ENCODE data around the gene PCDHB8.
"Not testable (repeated sequence)": the region's sequence is repeated elsewhere in the genome, so short reads cannot be mapped to it uniquely, and the experiment has no call there.

PCDHB8 gene

GRCh38 chr5:141213656-141214339, 36.2 kb downstream of the PCDHB8 start, which contains the start of gene PCDHB13:
Gene PCDHB13 (plus strand): TSS chr5:141213919. CDS start chr5:141214124, 205 bp downstream.
- H3K23ac ChIP-seq (ENCODE audit: low read length in 2 of 2); H3K4me2 ChIP-seq (ENCODE audit: low read length, poor library complexity, severe bottlenecking); H3K27me3 ChIP-seq (ENCODE audit: control insufficient read depth in 1 of 2, insufficient read depth in 1 of 2, low read length in 2 of 2); H3K9ac ChIP-seq (ENCODE audit: low read length); DNase-seq; H2AFZ ChIP-seq (ENCODE audit: low read depth, low read length); H4K8ac ChIP-seq (ENCODE audit: low read length); H3K27ac ChIP-seq (ENCODE audit: low read length, poor library complexity, severe bottlenecking); H2AK5ac ChIP-seq (ENCODE audit: low read length, severe bottlenecking); H2BK15ac ChIP-seq (ENCODE audit: low read depth, poor library complexity, severe bottlenecking); H3K18ac ChIP-seq (ENCODE audit: low read depth in 1 of 2, low read length in 2 of 2); H3K79me1 ChIP-seq (replicated peaks; ENCODE audit: low read length, poor library complexity, severe bottlenecking); H2BK5ac ChIP-seq (ENCODE audit: low read depth, low read length, poor library complexity, severe bottlenecking); H2BK120ac ChIP-seq (ENCODE audit: low read depth, low read length); H3K4ac ChIP-seq (ENCODE audit: low read depth in 1 of 2, low read length in 2 of 2); H2BK12ac ChIP-seq (ENCODE audit: low read length in 2 of 2); H3K4me1 ChIP-seq (ENCODE audit: control insufficient read depth, insufficient read depth, low read depth, low read length); H3K14ac ChIP-seq (ENCODE audit: low read length in 2 of 2); H3K4me3 ChIP-seq (ENCODE audit: insufficient read depth in 1 of 2, low read depth in 1 of 2, low read length in 2 of 2); H4K91ac ChIP-seq (ENCODE audit: low read length); H3K36me3 ChIP-seq (ENCODE audit: control insufficient read depth in 1 of 2, insufficient read depth in 2 of 2, low read depth in 1 of 2, low read length in 2 of 2): not testable (repeated sequence)
- H3K9me3 ChIP-seq (ENCODE audit: control insufficient read depth, low read length), result peaks cover 68% of the 10 kb centered on the region
- WGBS, result 70% methylated on average over 10 of the region's 18 CpGs

- not testable (repeated sequence) for DNase-seq; H2BK120ac ChIP-seq (ENCODE audit: low read depth, low read length); H3K9ac ChIP-seq (ENCODE audit: low read length); H2AK5ac ChIP-seq (ENCODE audit: low read length, severe bottlenecking); H3K4me1 ChIP-seq (ENCODE audit: control insufficient read depth, insufficient read depth, low read depth, low read length); H2BK12ac ChIP-seq (ENCODE audit: low read length in 2 of 2); H3K27ac ChIP-seq (ENCODE audit: low read length, poor library complexity, severe bottlenecking); H3K79me1 ChIP-seq (replicated peaks; ENCODE audit: low read length, poor library complexity, severe bottlenecking); H3K14ac ChIP-seq (ENCODE audit: low read length in 2 of 2); H2AFZ ChIP-seq (ENCODE audit: low read depth, low read length); H4K91ac ChIP-seq (ENCODE audit: low read length); H3K4ac ChIP-seq (ENCODE audit: low read depth in 1 of 2, low read length in 2 of 2); H4K8ac ChIP-seq (ENCODE audit: low read length); H2BK15ac ChIP-seq (ENCODE audit: low read depth, poor library complexity, severe bottlenecking); H3K4me3 ChIP-seq (ENCODE audit: insufficient read depth in 1 of 2, low read depth in 1 of 2, low read length in 2 of 2); H3K4me2 ChIP-seq (ENCODE audit: low read length, poor library complexity, severe bottlenecking); H3K27me3 ChIP-seq (ENCODE audit: control insufficient read depth in 1 of 2, insufficient read depth in 1 of 2, low read length in 2 of 2); H3K36me3 ChIP-seq (ENCODE audit: control insufficient read depth in 1 of 2, insufficient read depth in 2 of 2, low read depth in 1 of 2, low read length in 2 of 2); H2BK5ac ChIP-seq (ENCODE audit: low read depth, low read length, poor library complexity, severe bottlenecking); H3K18ac ChIP-seq (ENCODE audit: low read depth in 1 of 2, low read length in 2 of 2); H3K23ac ChIP-seq (ENCODE audit: low read length in 2 of 2)
- WGBS, result 90% methylated on average over 6 of the region's 12 CpGs
- peaks cover 68% of the 10 kb centered on the region for H3K9me3 ChIP-seq (ENCODE audit: control insufficient read depth, low read length)
Observed at GRCh38 chr5:141214583-141214982, 37.0 kb downstream of the PCDHB8 start.

GRCh38 chr5:141215504-141215903, 37.9 kb downstream of the PCDHB8 start:
- H3K36me3 ChIP-seq (ENCODE audit: control insufficient read depth in 1 of 2, insufficient read depth in 2 of 2, low read depth in 1 of 2, low read length in 2 of 2); H3K79me1 ChIP-seq (replicated peaks; ENCODE audit: low read length, poor library complexity, severe bottlenecking); H3K23ac ChIP-seq (ENCODE audit: low read length in 2 of 2); H3K14ac ChIP-seq (ENCODE audit: low read length in 2 of 2); H4K91ac ChIP-seq (ENCODE audit: low read length); H2AFZ ChIP-seq (ENCODE audit: low read depth, low read length); DNase-seq; H3K4me2 ChIP-seq (ENCODE audit: low read length, poor library complexity, severe bottlenecking); H2BK15ac ChIP-seq (ENCODE audit: low read depth, poor library complexity, severe bottlenecking); H3K4ac ChIP-seq (ENCODE audit: low read depth in 1 of 2, low read length in 2 of 2); H3K9ac ChIP-seq (ENCODE audit: low read length); H3K4me1 ChIP-seq (ENCODE audit: control insufficient read depth, insufficient read depth, low read depth, low read length); H2BK12ac ChIP-seq (ENCODE audit: low read length in 2 of 2); H3K18ac ChIP-seq (ENCODE audit: low read depth in 1 of 2, low read length in 2 of 2); H2BK5ac ChIP-seq (ENCODE audit: low read depth, low read length, poor library complexity, severe bottlenecking); H4K8ac ChIP-seq (ENCODE audit: low read length); H3K27ac ChIP-seq (ENCODE audit: low read length, poor library complexity, severe bottlenecking); H3K4me3 ChIP-seq (ENCODE audit: insufficient read depth in 1 of 2, low read depth in 1 of 2, low read length in 2 of 2); H2BK120ac ChIP-seq (ENCODE audit: low read depth, low read length); H2AK5ac ChIP-seq (ENCODE audit: low read length, severe bottlenecking); H3K27me3 ChIP-seq (ENCODE audit: control insufficient read depth in 1 of 2, insufficient read depth in 1 of 2, low read length in 2 of 2): not testable (repeated sequence)
- H3K9me3 ChIP-seq (ENCODE audit: control insufficient read depth, low read length), result peaks cover 74% of the 10 kb centered on the region
- WGBS, result 89% methylated on average over 14 of the region's 40 CpGs

GRCh38 chr5:141216035-141216434, 38.4 kb downstream of the PCDHB8 start:
- not testable (repeated sequence) for H3K23ac ChIP-seq (ENCODE audit: low read length in 2 of 2); H2AK5ac ChIP-seq (ENCODE audit: low read length, severe bottlenecking); DNase-seq; H2BK120ac ChIP-seq (ENCODE audit: low read depth, low read length); H4K91ac ChIP-seq (ENCODE audit: low read length); H3K79me1 ChIP-seq (replicated peaks; ENCODE audit: low read length, poor library complexity, severe bottlenecking); H3K27ac ChIP-seq (ENCODE audit: low read length, poor library complexity, severe bottlenecking); H3K14ac ChIP-seq (ENCODE audit: low read length in 2 of 2); H3K4me3 ChIP-seq (ENCODE audit: insufficient read depth in 1 of 2, low read depth in 1 of 2, low read length in 2 of 2); H4K8ac ChIP-seq (ENCODE audit: low read length); H3K4ac ChIP-seq (ENCODE audit: low read depth in 1 of 2, low read length in 2 of 2); H3K18ac ChIP-seq (ENCODE audit: low read depth in 1 of 2, low read length in 2 of 2); H3K4me2 ChIP-seq (ENCODE audit: low read length, poor library complexity, severe bottlenecking); H2BK12ac ChIP-seq (ENCODE audit: low read length in 2 of 2); H2BK5ac ChIP-seq (ENCODE audit: low read depth, low read length, poor library complexity, severe bottlenecking); H3K36me3 ChIP-seq (ENCODE audit: control insufficient read depth in 1 of 2, insufficient read depth in 2 of 2, low read depth in 1 of 2, low read length in 2 of 2); H2BK15ac ChIP-seq (ENCODE audit: low read depth, poor library complexity, severe bottlenecking); H3K27me3 ChIP-seq (ENCODE audit: control insufficient read depth in 1 of 2, insufficient read depth in 1 of 2, low read length in 2 of 2); H3K9ac ChIP-seq (ENCODE audit: low read length); H2AFZ ChIP-seq (ENCODE audit: low read depth, low read length); H3K4me1 ChIP-seq (ENCODE audit: control insufficient read depth, insufficient read depth, low read depth, low read length)
- peaks cover 77% of the 10 kb centered on the region for H3K9me3 ChIP-seq (ENCODE audit: control insufficient read depth, low read length)
- 71% methylated on average over 10 of the region's 26 CpGs for WGBS
